Keratinocyte (primary cell): ENCODE measurements around the gene JAZF1. TPM values are rescaled to one million over a fixed set of nuclear protein-coding genes. Genes with fewer than 3 reads are reported as not detected.

Source experiments
- DNase-seq: peaks from one replicate; pipeline ENCODE4 v3.0.0-alpha.2; 2011; ENCODE audit warnings: low read depth, missing footprints, low spot score
- FAIRE-seq: peaks from 2 replicates; lab custom pipeline; 2011; peaks lifted over from hg19 to GRCh38; lab: Jason Lieb, UNC
- H2AFZ ChIP-seq: 2 replicates; pipeline ENCODE4 v1.6.0; 2012; ENCODE audit warnings: low read length, control low read depth, inconsistent platforms; ENCODE audit not compliant: control insufficient read depth
- H3K27ac ChIP-seq: 2 replicates; pipeline ENCODE4 v1.5.1; 2011; ENCODE audit warnings: low read length; ENCODE audit not compliant: control insufficient read depth, insufficient read depth
- H3K27me3 ChIP-seq: 3 replicates; pipeline ENCODE4 v1.6.0; 2011; ENCODE audit warnings: low read length; ENCODE audit not compliant: control insufficient read depth, insufficient read depth; ENCODE audit errors: extremely low read depth
- H3K36me3 ChIP-seq, 2 experiments: 2 replicates in 1 of 2; 3 replicates in 1 of 2; pipeline ENCODE4 v1.5.1; 2011; ENCODE audit warnings: low read length in 2 of 2, mild to moderate bottlenecking in 1 of 2; ENCODE audit not compliant: control insufficient read depth in 2 of 2, insufficient read depth in 2 of 2; ENCODE audit errors: extremely low read depth in 1 of 2
- H3K4me1 ChIP-seq: 3 replicates; pipeline ENCODE4 v1.5.1; 2011; ENCODE audit warnings: low read length; ENCODE audit not compliant: control insufficient read depth, insufficient read depth; ENCODE audit errors: extremely low read depth
- H3K4me2 ChIP-seq: 3 replicates; pipeline ENCODE4 v1.6.0; 2011; ENCODE audit warnings: low read depth, low read length; ENCODE audit not compliant: control insufficient read depth, insufficient read depth; ENCODE audit errors: extremely low read depth
- H3K4me3 ChIP-seq, 3 experiments: fragments of 200-600 bp in 1 of 3; sonication (generic) in 1 of 3; 2 replicates in 2 of 3; 3 replicates in 1 of 3; pipeline ENCODE4 v1.5.1; 2011 to 2016; ENCODE audit warnings: low read length in 3 of 3, mild to moderate bottlenecking in 3 of 3, control low read depth in 2 of 3, inconsistent platforms in 1 of 3, low read depth in 1 of 3, mixed read lengths in 1 of 3, mixed run types in 1 of 3, moderate library complexity in 1 of 3; ENCODE audit not compliant: control insufficient read depth in 2 of 3, insufficient read depth in 2 of 3; ENCODE audit errors: extremely low read depth in 1 of 3
- H3K79me2 ChIP-seq: 2 replicates; pipeline ENCODE4 v1.6.0; 2012; ENCODE audit warnings: low read length; ENCODE audit not compliant: control insufficient read depth, insufficient read depth
- H3K9ac ChIP-seq: 3 replicates; pipeline ENCODE4 v1.6.0; 2011; ENCODE audit warnings: low read length; ENCODE audit not compliant: control insufficient read depth, insufficient read depth; ENCODE audit errors: extremely low read depth
- H3K9me1 ChIP-seq: 3 replicates; pipeline ENCODE4 v1.6.0; 2011; ENCODE audit warnings: low read length; ENCODE audit not compliant: control insufficient read depth, insufficient read depth; ENCODE audit errors: extremely low read depth
- H3K9me3 ChIP-seq: 2 replicates; pipeline ENCODE4 v1.5.1; 2012; ENCODE audit warnings: low read depth, low read length; ENCODE audit not compliant: control insufficient read depth
- H4K20me1 ChIP-seq: 3 replicates; pipeline ENCODE4 v1.6.0; 2011; ENCODE audit warnings: low read length; ENCODE audit not compliant: control insufficient read depth, insufficient read depth; ENCODE audit errors: extremely low read depth
- CTCF ChIP-seq, 3 experiments: IDR thresholded peaks in 1 of 3; conservative IDR thresholded peaks in 1 of 3; optimal IDR thresholded peaks in 1 of 3; 2 replicates in 2 of 3; 3 replicates in 1 of 3; pipeline versions ENCODE3 to v1.5.1; 2011; ENCODE audit warnings: low read length in 3 of 3, mild to moderate bottlenecking in 3 of 3, moderate library complexity in 2 of 3, control low read depth in 1 of 3, inconsistent platforms in 1 of 3; ENCODE audit not compliant: insufficient read depth in 2 of 3; ENCODE audit errors: extremely low read depth in 1 of 3
- EZH2 ChIP-seq: IDR thresholded peaks from one replicate; pipeline ENCODE4 v1.6.1; 2012; ENCODE audit warnings: inconsistent platforms, mild to moderate bottlenecking, low read length, moderate library complexity
- dilution Hi-C: fragments of 300-500 bp; cut with MboI; formaldehyde crosslinking; loops from one replicate; pipeline ENCODE4 v1.7.0; 2020; ENCODE audit warnings: low sequenced_read_pairs; ENCODE audit not compliant: extremely low pct_ligation_motif_present
- polyA plus RNA-seq, 5 experiments: library from polyadenylated mRNA; depleted of rRNA in 3 of 5; stranded (reverse) in 3 of 5; stranded (forward) in 1 of 5; unstranded in 1 of 5; fragments of >200 nt; gene quantifications; 1 replicate in 1 of 5; 2 replicates in 3 of 5; 3 replicates in 1 of 5; pipeline versions ENCODE4 v1.2.1 to v1.2.3, GENCODE V29; 2011 to 2012; ENCODE audit warnings: missing spikeins in 2 of 5, low read depth in 1 of 5, low replicate concordance in 1 of 5

Gene JAZF1
- polyA plus RNA-seq, 1 donor (not counting 4 experiments of a cell fraction or from before 2014, with no cell fraction given) = 2.5 TPM

- FAIRE-seq (peak; percentile 71), DNase-seq (no peak)
- Histone ChIP-seq H3K79me2 (no peaks in the 10 kb centered on the region), H2AFZ (no peak overlapping the region), H3K9ac (no peak overlapping the region), H3K27me3 (no peaks in the 10 kb centered on the region), H4K20me1 (no peaks in the 10 kb centered on the region), H3K9me1 (no peaks in the 10 kb centered on the region), H3K36me3 (no peaks in the 10 kb centered on the region), H3K4me3 (no peak overlapping the region), H3K27ac (no peak overlapping the region), H3K9me3 (no peaks in the 10 kb centered on the region), H3K4me1 (peaks cover 8% of the 10 kb centered on the region), H3K4me2 (no peak overlapping the region)
- dilution Hi-C loops = no loop called here
- TF ChIP-seq EZH2 = no peak
- no peak for TF ChIP-seq CTCF (optimal IDR thresholded peaks at IDR 0.05 in 1 of 3, IDR thresholded peaks at IDR 0.05 in 1 of 3, conservative IDR thresholded peaks at IDR 0.05 in 1 of 3; ENCODE audit: extremely low read depth in 1 of 3, insufficient read depth in 2 of 3, low read length in 3 of 3)
Observed at GRCh38 chr7:28207486-28208158, 27.0 kb upstream of the JAZF1 start.

- no peak overlapping the region for H3K9ac ChIP-seq
- dilution Hi-C loops = no loop called here
- no peak for FAIRE-seq
Observed at GRCh38 chr7:28205506-28205905, 24.9 kb upstream of the JAZF1 start.

More at GRCh38 chr7:28205506-28205905, 24.9 kb upstream of the JAZF1 start:
- H3K9me1 ChIP-seq = no peaks in the 10 kb centered on the region
- no peak overlapping the region for H3K4me3 ChIP-seq
- no peaks in the 10 kb centered on the region for H3K9me3 ChIP-seq
- no peak for TF ChIP-seq CTCF (optimal IDR thresholded peaks at IDR 0.05 in 1 of 3, IDR thresholded peaks at IDR 0.05 in 1 of 3, conservative IDR thresholded peaks at IDR 0.05 in 1 of 3; ENCODE audit: extremely low read depth in 1 of 3, insufficient read depth in 2 of 3, low read length in 3 of 3)
- no peak for TF ChIP-seq EZH2
- H3K27ac ChIP-seq = no peak overlapping the region
- H3K4me1 ChIP-seq = peaks cover 8% of the 10 kb centered on the region
- no peak overlapping the region for H2AFZ ChIP-seq
- peaks cover 4% of the 10 kb centered on the region for H3K27me3 ChIP-seq
- no peaks in the 10 kb centered on the region for H3K36me3 ChIP-seq
- H3K4me2 ChIP-seq = no peak overlapping the region
- no peaks in the 10 kb centered on the region for H3K79me2 ChIP-seq
- no peak for DNase-seq
- H4K20me1 ChIP-seq = no peaks in the 10 kb centered on the region
